Measurements from ENCODE around the gene SSTR5.

SSTR5 gene

GRCh38 chr16:1044460-1045309 lies 27.9 kb upstream of the SSTR5 start:
- no peaks in the 10 kb centered on the region for H3K79me2 ChIP-seq (ENCODE audit: low read length)
- H3K36me3 ChIP-seq (replicated peaks; ENCODE audit: insufficient read depth, low read length): no peaks in the 10 kb centered on the region
- H4K20me1 ChIP-seq (ENCODE audit: insufficient read depth, low read length): no peaks in the 10 kb centered on the region
- H2AFZ ChIP-seq (ENCODE audit: low read length): no peak overlapping the region
- H3K9me2 ChIP-seq (replicated peaks; ENCODE audit: insufficient read depth, low read length): no peaks in the 10 kb centered on the region
- 0 out of 2 replicates have a peak, but pooled peaks cover 7% of the 10 kb centered on the region for H3K4me1 ChIP-seq (ENCODE audit: low read length)
- peaks cover 77% of the 10 kb centered on the region for H3K27me3 ChIP-seq (replicated peaks; ENCODE audit: insufficient read depth, low read length)
- TF ChIP-seq CTCF (IDR thresholded peaks at IDR 0.05; ENCODE audit: low read length) (no peak), EZH2 (optimal IDR thresholded peaks at IDR 0.05; ENCODE audit: low read depth, low read length) (no peak), EZH2phosphoT487 (IDR thresholded peaks at IDR 0.05; ENCODE audit: low read length) (no peak)
- H3F3A ChIP-seq (ENCODE audit: insufficient read depth, low read length): no peaks in the 10 kb centered on the region
- no peak overlapping the region for H3K4me3 ChIP-seq (ENCODE audit: low read length)
- no peak overlapping the region for H3K27ac ChIP-seq (ENCODE audit: low read length)
- no peak overlapping the region for H3K4me2 ChIP-seq (ENCODE audit: low read depth, low read length)
- H3K9ac ChIP-seq (ENCODE audit: low read length): no peak overlapping the region
- no peaks in the 10 kb centered on the region for H3K9me3 ChIP-seq (replicated peaks; ENCODE audit: insufficient read depth, low read length)
- DNase-seq: no peak

- DNase-seq: no peak
- Histone ChIP-seq H3K27me3 (replicated peaks; ENCODE audit: insufficient read depth, low read length) (peaks cover 78% of the 10 kb centered on the region), H3K9ac (ENCODE audit: low read length) (no peak overlapping the region)
Observed at GRCh38 chr16:1045310-1045992, 27.1 kb upstream of the SSTR5 start.

More at GRCh38 chr16:1045310-1045992, 27.1 kb upstream of the SSTR5 start:
- Histone ChIP-seq H3K9me2 (replicated peaks; ENCODE audit: insufficient read depth, low read length) (no peaks in the 10 kb centered on the region), H3K4me2 (ENCODE audit: low read depth, low read length) (no peak overlapping the region), H4K20me1 (ENCODE audit: insufficient read depth, low read length) (no peaks in the 10 kb centered on the region), H3K9me3 (replicated peaks; ENCODE audit: insufficient read depth, low read length) (no peaks in the 10 kb centered on the region), H2AFZ (ENCODE audit: low read length) (no peak overlapping the region), H3F3A (ENCODE audit: insufficient read depth, low read length) (no peaks in the 10 kb centered on the region), H3K4me3 (ENCODE audit: low read length) (no peak overlapping the region), H3K4me1 (ENCODE audit: low read length) (0 out of 2 replicates have a peak, but pooled peaks cover 7% of the 10 kb centered on the region), H3K27ac (ENCODE audit: low read length) (no peak overlapping the region), H3K79me2 (ENCODE audit: low read length) (no peaks in the 10 kb centered on the region), H3K36me3 (replicated peaks; ENCODE audit: insufficient read depth, low read length) (no peaks in the 10 kb centered on the region)
- TF ChIP-seq EZH2 (optimal IDR thresholded peaks at IDR 0.05; ENCODE audit: low read depth, low read length) (no peak), CTCF (IDR thresholded peaks at IDR 0.05; ENCODE audit: low read length) (no peak), EZH2phosphoT487 (IDR thresholded peaks at IDR 0.05; ENCODE audit: low read length) (no peak)
